ENCODE results near the gene HOTAIR.

The HOTAIR gene

DNA sequence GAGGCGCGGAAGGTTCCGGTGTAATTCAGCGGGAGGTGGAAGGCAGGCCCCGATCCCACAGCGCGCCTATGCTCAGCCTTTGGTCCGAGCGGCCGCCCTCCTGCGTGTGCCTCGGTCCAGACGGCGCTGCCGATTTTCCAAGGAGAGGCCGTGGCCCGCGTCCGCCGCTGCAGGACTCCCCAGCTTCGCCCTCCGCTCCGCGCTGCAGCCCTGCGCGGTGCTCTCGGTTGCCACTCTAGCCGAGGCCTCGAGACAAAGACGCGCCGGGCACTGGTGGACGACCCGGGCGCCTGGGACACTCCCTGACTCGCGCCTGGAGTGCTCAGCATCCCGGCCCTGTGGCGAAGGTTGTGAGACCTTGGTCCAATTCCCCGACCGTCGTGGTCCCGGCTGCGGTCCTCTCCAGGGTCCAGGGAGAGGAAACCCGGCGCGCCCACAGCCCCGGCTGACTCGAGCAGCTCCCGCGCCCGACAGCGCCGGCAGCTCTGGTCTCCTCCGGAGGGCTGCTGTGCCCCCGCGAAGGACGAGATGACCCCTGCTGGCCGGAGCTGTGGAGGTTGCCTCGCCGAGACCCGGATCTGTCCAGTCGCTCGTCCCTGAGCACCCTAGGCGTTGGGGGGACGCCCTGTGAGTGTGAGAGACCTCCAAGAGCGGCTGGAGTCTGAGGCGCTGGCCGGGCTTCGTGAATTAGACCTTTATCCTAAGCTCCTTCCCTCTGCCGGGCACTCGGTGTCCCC lies 13.6 kb downstream of the HOTAIR start:
- H3K27ac ChIP-seq (ENCODE audit: insufficient read depth in 1 of 2, low read depth in 1 of 2, low read length in 2 of 2, poor library complexity in 1 of 2, severe bottlenecking in 2 of 2) = no peak overlapping the region
- CTCF ChIA-PET = interaction anchor here (0.8 to 2.1 kb wide), 3 partner anchors 25 to 32 kb away, joined by 3 to 5 read pairs (median 4); no protein-coding TSS in a partner anchor
- WGBS (ENCODE audit: insufficient coverage) = 2% methylated on average over 70 of the region's 72 CpGs

DNA sequence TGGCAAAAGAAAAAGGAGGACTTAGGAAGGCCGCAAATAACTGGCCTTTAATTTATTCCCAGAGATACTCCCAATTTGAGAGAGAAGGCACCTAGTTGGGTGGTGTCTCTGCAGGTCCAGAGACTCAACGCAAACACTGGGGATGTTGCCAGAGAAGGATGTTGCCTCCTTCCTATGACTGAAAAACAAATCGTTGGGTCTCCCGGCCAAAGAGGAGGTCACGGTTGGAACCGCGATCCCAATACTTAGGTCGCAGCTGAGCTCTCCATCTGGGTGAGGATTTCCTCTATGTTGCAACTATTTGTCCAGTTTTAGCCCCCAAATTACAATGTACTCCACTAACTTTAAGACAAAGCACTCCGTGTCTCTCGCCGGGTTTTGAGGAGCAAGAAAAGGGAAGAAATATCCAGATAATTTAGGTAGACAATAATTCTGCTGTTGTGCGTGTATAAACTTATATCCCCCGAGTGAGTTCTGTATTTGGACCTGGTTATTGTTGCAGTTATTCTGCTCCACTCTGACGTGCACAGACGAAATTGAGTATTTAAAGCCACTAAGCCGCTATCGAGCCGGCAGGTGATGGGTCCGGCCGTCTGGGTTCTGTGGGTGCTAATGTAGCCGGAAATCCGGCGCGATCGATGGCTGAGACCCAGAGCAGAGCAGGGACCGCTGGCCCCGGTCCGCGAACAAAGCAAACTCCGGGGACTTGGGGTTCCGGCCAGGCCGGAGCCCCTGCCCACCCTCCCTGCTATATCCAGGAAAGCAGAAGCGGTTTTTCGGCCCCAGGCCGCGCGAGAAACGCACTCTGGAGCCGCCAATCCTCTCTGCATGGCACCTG lies 14.3 kb downstream of the HOTAIR start:
- Histone ChIP-seq H3K27me3 (replicated peaks in 2 of 5; ENCODE audit: control insufficient read depth in 4 of 5, insufficient read depth in 5 of 5, low read length in 4 of 5) (peaks cover 29 to 100% (median 80%) of the 10 kb centered on the region in 5 experiments), H3K27ac (ENCODE audit: insufficient read depth in 1 of 2, low read depth in 1 of 2, low read length in 2 of 2, poor library complexity in 1 of 2, severe bottlenecking in 2 of 2) (no peak overlapping the region), H3K4me3 (ENCODE audit: control insufficient read depth in 1 of 7, extremely low read depth in 1 of 7, insufficient read depth in 4 of 7, low read depth in 2 of 7, low read length in 6 of 7) (no peak overlapping the region), H3K36me3 (ENCODE audit: control insufficient read depth in 4 of 4, insufficient read depth in 4 of 4, low read length in 3 of 4) (no peaks in the 10 kb centered on the region), H3K4me1 (ENCODE audit: control extremely low read depth in 1 of 4, control insufficient read depth in 4 of 4, insufficient read depth in 4 of 4, low read length in 3 of 4) (peaks cover 0 to 24% (median 19%) of the 10 kb centered on the region in 4 experiments), H3K9me3 (ENCODE audit: control extremely low read depth in 1 of 5, control insufficient read depth in 4 of 5, insufficient read depth in 2 of 5, low read depth in 1 of 5, low read length in 4 of 5) (peaks cover 0 to 11% (median 0%) of the 10 kb centered on the region in 5 experiments)
- POLR2A ChIA-PET = no interaction called here
- no peak for DNase-seq
- 7% methylated on average over 29 of the region's 39 CpGs for WGBS (ENCODE audit: insufficient coverage)
- CTCF ChIA-PET = interaction anchor here (0.8 to 2.1 kb wide), 4 partner anchors 11 to 32 kb away, joined by 3 to 5 read pairs (median 4); no protein-coding TSS in a partner anchor

More for the DNA sequence above, 13.6 kb downstream of the HOTAIR start:
- Histone ChIP-seq H3K9me3 (ENCODE audit: control extremely low read depth in 1 of 5, control insufficient read depth in 4 of 5, insufficient read depth in 2 of 5, low read depth in 1 of 5, low read length in 4 of 5) (peaks cover 0 to 11% (median 0%) of the 10 kb centered on the region in 5 experiments), H3K4me3 (ENCODE audit: control insufficient read depth in 1 of 7, extremely low read depth in 1 of 7, insufficient read depth in 4 of 7, low read depth in 2 of 7, low read length in 6 of 7) (peak overlapping the region in 1 of 7 experiments; percentile 19), H3K27me3 (replicated peaks in 2 of 5; ENCODE audit: control insufficient read depth in 4 of 5, insufficient read depth in 5 of 5, low read length in 4 of 5) (peaks cover 29 to 100% (median 75%) of the 10 kb centered on the region in 5 experiments), H3K36me3 (ENCODE audit: control insufficient read depth in 4 of 4, insufficient read depth in 4 of 4, low read length in 3 of 4) (no peaks in the 10 kb centered on the region), H3K4me1 (ENCODE audit: control extremely low read depth in 1 of 4, control insufficient read depth in 4 of 4, insufficient read depth in 4 of 4, low read length in 3 of 4) (peaks cover 0 to 21% (median 13%) of the 10 kb centered on the region in 4 experiments)
- no peak for DNase-seq
- POLR2A ChIA-PET = no interaction called here

- H3K27me3 ChIP-seq (replicated peaks in 2 of 5; ENCODE audit: control insufficient read depth in 4 of 5, insufficient read depth in 5 of 5, low read length in 4 of 5) = peaks cover 23 to 100% (median 78%) of the 10 kb centered on the region in 5 experiments
- peaks cover 0 to 7% (median 0%) of the 10 kb centered on the region in 5 experiments for H3K9me3 ChIP-seq (ENCODE audit: control extremely low read depth in 1 of 5, control insufficient read depth in 4 of 5, insufficient read depth in 2 of 5, low read depth in 1 of 5, low read length in 4 of 5)
- POLR2A ChIA-PET = interaction anchor here (0.6 kb wide), 1 partner anchor 65 kb away, joined by 5 read pairs; no protein-coding TSS in a partner anchor
- 11% methylated on average over 4 of the region's 4 CpGs for WGBS (ENCODE audit: insufficient coverage)
- peaks cover 0 to 28% (median 19%) of the 10 kb centered on the region in 4 experiments for H3K4me1 ChIP-seq (ENCODE audit: control extremely low read depth in 1 of 4, control insufficient read depth in 4 of 4, insufficient read depth in 4 of 4, low read length in 3 of 4)
- no peaks in the 10 kb centered on the region for H3K36me3 ChIP-seq (ENCODE audit: control insufficient read depth in 4 of 4, insufficient read depth in 4 of 4, low read length in 3 of 4)
- DNase-seq = no peak
- CTCF ChIA-PET = interaction anchor here (0.6 to 1.5 kb wide), 6 partner anchors 12 to 249 kb away, joined by 3 to 4 read pairs (median 3); no protein-coding TSS in a partner anchor
- no peak overlapping the region for H3K4me3 ChIP-seq (ENCODE audit: control insufficient read depth in 1 of 7, extremely low read depth in 1 of 7, insufficient read depth in 4 of 7, low read depth in 2 of 7, low read length in 6 of 7)
- H3K27ac ChIP-seq (ENCODE audit: insufficient read depth in 1 of 2, low read depth in 1 of 2, low read length in 2 of 2, poor library complexity in 1 of 2, severe bottlenecking in 2 of 2) = no peak overlapping the region
These were observed 15.4 kb downstream of the HOTAIR start for GRCh38 chr12:53959314-53959713.

- WGBS (ENCODE audit: insufficient coverage) = 10% methylated on average over 2 of the region's 3 CpGs
These were observed 16.6 kb downstream of the HOTAIR start for GRCh38 chr12:53958128-53958527.

GRCh38 chr12:53956914-53957536 lies 17.7 kb downstream of the HOTAIR start:
- CTCF ChIA-PET = interaction anchor here (0.8 to 3.3 kb wide), 6 partner anchors 11 to 204 kb away, joined by 3 to 11 read pairs (median 4); partner anchors contain the start of gene HOXC10
- peaks cover 0 to 5% (median 0%) of the 10 kb centered on the region in 5 experiments for H3K9me3 ChIP-seq (ENCODE audit: control extremely low read depth in 1 of 5, control insufficient read depth in 4 of 5, insufficient read depth in 2 of 5, low read depth in 1 of 5, low read length in 4 of 5)
- no peaks in the 10 kb centered on the region for H3K36me3 ChIP-seq (ENCODE audit: control insufficient read depth in 4 of 4, insufficient read depth in 4 of 4, low read length in 3 of 4)
- POLR2A ChIA-PET = no interaction called here
- 5% methylated on average over 10 of the region's 11 CpGs for WGBS (ENCODE audit: insufficient coverage)
- peak overlapping the region in 2 of 7 experiments; percentile 22 to 23 for H3K4me3 ChIP-seq (ENCODE audit: control insufficient read depth in 1 of 7, extremely low read depth in 1 of 7, insufficient read depth in 4 of 7, low read depth in 2 of 7, low read length in 6 of 7)
- peaks cover 0 to 28% (median 19%) of the 10 kb centered on the region in 4 experiments for H3K4me1 ChIP-seq (ENCODE audit: control extremely low read depth in 1 of 4, control insufficient read depth in 4 of 4, insufficient read depth in 4 of 4, low read length in 3 of 4)
- peaks cover 14 to 100% (median 79%) of the 10 kb centered on the region in 5 experiments for H3K27me3 ChIP-seq (replicated peaks in 2 of 5; ENCODE audit: control insufficient read depth in 4 of 5, insufficient read depth in 5 of 5, low read length in 4 of 5)
- DNase-seq = no peak
- no peak overlapping the region for H3K27ac ChIP-seq (ENCODE audit: insufficient read depth in 1 of 2, low read depth in 1 of 2, low read length in 2 of 2, poor library complexity in 1 of 2, severe bottlenecking in 2 of 2)

More at GRCh38 chr12:53958128-53958527, 16.6 kb downstream of the HOTAIR start:
- CTCF ChIA-PET = interaction anchor here (0.9 kb wide), 1 partner anchor 11 kb away, joined by 3 read pairs; no protein-coding TSS in a partner anchor
- peaks cover 0 to 28% (median 19%) of the 10 kb centered on the region in 4 experiments for H3K4me1 ChIP-seq (ENCODE audit: control extremely low read depth in 1 of 4, control insufficient read depth in 4 of 4, insufficient read depth in 4 of 4, low read length in 3 of 4)
- no peak for DNase-seq
- H3K9me3 ChIP-seq (ENCODE audit: control extremely low read depth in 1 of 5, control insufficient read depth in 4 of 5, insufficient read depth in 2 of 5, low read depth in 1 of 5, low read length in 4 of 5) = peaks cover 0 to 5% (median 0%) of the 10 kb centered on the region in 5 experiments
- H3K36me3 ChIP-seq (ENCODE audit: control insufficient read depth in 4 of 4, insufficient read depth in 4 of 4, low read length in 3 of 4) = no peaks in the 10 kb centered on the region
- H3K27me3 ChIP-seq (replicated peaks in 2 of 5; ENCODE audit: control insufficient read depth in 4 of 5, insufficient read depth in 5 of 5, low read length in 4 of 5) = peaks cover 25 to 100% (median 78%) of the 10 kb centered on the region in 5 experiments
- H3K27ac ChIP-seq (ENCODE audit: insufficient read depth in 1 of 2, low read depth in 1 of 2, low read length in 2 of 2, poor library complexity in 1 of 2, severe bottlenecking in 2 of 2) = no peak overlapping the region
- H3K4me3 ChIP-seq (ENCODE audit: control insufficient read depth in 1 of 7, extremely low read depth in 1 of 7, insufficient read depth in 4 of 7, low read depth in 2 of 7, low read length in 6 of 7) = no peak overlapping the region
- POLR2A ChIA-PET = no interaction called here

DNA sequence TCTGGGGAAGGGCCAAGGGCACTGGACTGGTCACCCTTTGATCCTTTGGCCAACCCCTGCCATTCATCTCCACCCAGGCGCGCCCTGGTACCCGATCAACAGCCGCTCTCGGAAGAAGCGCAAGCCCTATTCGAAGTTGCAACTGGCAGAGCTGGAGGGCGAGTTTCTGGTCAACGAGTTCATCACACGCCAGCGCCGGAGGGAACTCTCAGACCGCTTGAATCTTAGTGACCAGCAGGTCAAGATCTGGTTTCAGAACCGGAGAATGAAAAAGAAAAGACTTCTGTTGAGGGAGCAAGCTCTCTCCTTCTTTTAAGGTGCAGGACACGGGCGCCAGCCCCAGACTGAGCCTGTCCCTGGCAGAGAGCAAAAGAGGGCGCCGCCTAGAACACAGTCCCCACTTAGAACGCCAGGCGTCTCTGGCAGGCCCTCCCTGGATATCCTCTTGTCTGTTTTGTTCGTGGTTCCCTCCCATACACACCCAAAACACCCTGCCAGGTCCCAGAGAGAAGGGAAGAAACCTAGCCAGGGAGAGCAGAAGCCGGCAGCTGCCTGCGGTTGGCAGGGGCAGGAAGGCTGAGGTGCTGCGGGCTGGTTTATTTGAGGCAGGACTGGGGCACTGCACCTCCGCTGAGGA lies 18.4 kb downstream of the HOTAIR start:
- CTCF ChIA-PET = interaction anchor here (0.8 to 3.3 kb wide), 6 partner anchors 10 to 204 kb away, joined by 3 to 11 read pairs (median 4); partner anchors contain the start of gene HOXC10
- Histone ChIP-seq H3K4me3 (ENCODE audit: control insufficient read depth in 1 of 7, extremely low read depth in 1 of 7, insufficient read depth in 4 of 7, low read depth in 2 of 7, low read length in 6 of 7) (peak overlapping the region in 2 of 7 experiments; percentile 22 to 23), H3K27me3 (replicated peaks in 2 of 5; ENCODE audit: control insufficient read depth in 4 of 5, insufficient read depth in 5 of 5, low read length in 4 of 5) (peaks cover 10 to 100% (median 78%) of the 10 kb centered on the region in 5 experiments), H3K4me1 (ENCODE audit: control extremely low read depth in 1 of 4, control insufficient read depth in 4 of 4, insufficient read depth in 4 of 4, low read length in 3 of 4) (peaks cover 0 to 25% (median 21%) of the 10 kb centered on the region in 4 experiments), H3K36me3 (ENCODE audit: control insufficient read depth in 4 of 4, insufficient read depth in 4 of 4, low read length in 3 of 4) (no peaks in the 10 kb centered on the region), H3K9me3 (ENCODE audit: control extremely low read depth in 1 of 5, control insufficient read depth in 4 of 5, insufficient read depth in 2 of 5, low read depth in 1 of 5, low read length in 4 of 5) (peaks cover 0 to 5% (median 0%) of the 10 kb centered on the region in 5 experiments), H3K27ac (ENCODE audit: insufficient read depth in 1 of 2, low read depth in 1 of 2, low read length in 2 of 2, poor library complexity in 1 of 2, severe bottlenecking in 2 of 2) (no peak overlapping the region)
- DNase-seq = peak; percentile 32 to 82 (median 74)
- WGBS (ENCODE audit: insufficient coverage) = 7% methylated on average over 19 of the region's 25 CpGs
- POLR2A ChIA-PET = no interaction called here
